ENCODE measurements around the gene PIK3R6.
"Not testable (repeated sequence)": the region's sequence is repeated elsewhere in the genome, so short reads cannot be mapped to it uniquely, and the experiment has no call there.

The PIK3R6 gene

DNA sequence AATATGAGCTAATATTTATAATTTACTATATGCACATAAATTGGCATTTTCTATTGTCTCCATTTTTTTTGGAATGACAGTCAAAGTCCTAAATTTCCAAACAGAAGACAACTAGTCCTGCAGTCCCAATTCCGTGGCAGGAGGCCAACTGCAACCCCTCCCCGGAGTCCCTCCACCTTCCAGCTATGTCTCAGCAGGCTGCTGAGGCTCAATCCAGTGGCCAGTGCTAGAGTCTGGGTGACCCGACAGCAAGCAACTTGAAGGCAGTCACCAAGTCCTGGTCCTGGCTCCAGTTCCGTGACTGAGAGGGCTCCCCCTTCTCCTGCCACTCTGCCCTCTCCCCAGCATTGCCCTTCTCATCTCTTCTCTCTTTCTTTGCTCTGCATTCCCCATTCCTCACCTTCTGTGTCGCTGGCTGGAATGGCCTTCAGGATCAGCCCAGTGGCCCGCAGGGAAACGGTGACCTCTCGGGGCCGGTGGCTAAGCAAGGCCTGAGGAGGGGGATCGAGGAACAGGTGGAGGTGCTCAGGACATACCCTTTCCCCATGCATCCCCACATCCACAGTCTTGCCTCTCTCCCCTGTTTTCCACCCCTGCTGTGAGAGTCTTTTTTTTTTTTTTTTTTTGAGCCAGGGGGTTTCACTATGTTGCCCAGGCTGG is 45.9 kb downstream of the PIK3R6 start:
- no peak overlapping the region for H3K9ac ChIP-seq (ENCODE audit: insufficient read length)
- no peak for TF ChIP-seq FOXP2 (optimal IDR thresholded peaks at IDR 0.05; ENCODE audit: control extremely low read depth, extremely low read length, insufficient read depth)
- TF ChIP-seq POLR2AphosphoS5 (IDR thresholded peaks at IDR 0.05; ENCODE audit: borderline replicate concordance, low read depth, low read length): no peak
- no peak for TF ChIP-seq EZH2 (IDR thresholded peaks at IDR 0.05)
- H3K4me3 ChIP-seq: no peak overlapping the region
- no peak for DNase-seq (ENCODE audit: low read depth, low spot score)
- H3K9me3 ChIP-seq (ENCODE audit: low read depth, low read length): no peaks in the 10 kb centered on the region
- H3K27ac ChIP-seq: no peak overlapping the region
- no peaks in the 10 kb centered on the region for H3K36me3 ChIP-seq (ENCODE audit: insufficient read depth, low read length)

DNA sequence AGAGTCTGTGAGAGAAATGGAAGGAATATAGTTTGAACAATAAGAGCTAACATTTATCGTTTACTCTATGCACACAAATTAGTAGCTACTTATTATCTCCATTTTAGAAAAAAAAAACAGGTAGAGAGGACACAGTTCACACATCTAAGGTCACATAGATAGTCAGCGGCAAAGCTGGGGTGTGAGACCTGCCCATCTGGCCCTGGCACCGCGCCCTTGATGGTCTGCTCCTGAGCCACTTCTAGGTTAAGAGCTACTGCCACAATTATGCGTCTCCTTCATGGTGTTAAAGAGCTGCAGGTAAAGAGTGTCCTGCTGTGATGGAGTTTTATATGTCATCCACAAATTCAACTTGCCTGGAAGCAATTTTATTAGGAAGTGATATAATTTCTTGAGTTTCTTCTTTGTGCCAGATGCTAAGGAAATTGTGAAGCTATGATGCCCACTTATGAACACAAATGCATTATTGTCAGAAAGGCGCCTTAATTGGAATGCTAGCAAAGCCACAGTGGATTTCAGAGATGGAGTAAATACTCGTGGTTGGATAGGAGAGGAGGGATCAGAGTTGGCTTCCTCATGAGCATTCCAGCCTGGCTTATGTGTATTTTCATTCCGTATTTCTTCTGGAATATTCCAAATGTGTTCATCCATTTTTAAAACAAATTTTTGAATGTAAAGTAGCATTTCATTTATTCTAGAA is 47.0 kb downstream of the PIK3R6 start:
- Histone ChIP-seq H3K9ac (ENCODE audit: insufficient read length) (no peak overlapping the region), H3K9me3 (ENCODE audit: low read depth, low read length) (no peaks in the 10 kb centered on the region), H3K36me3 (ENCODE audit: insufficient read depth, low read length) (no peaks in the 10 kb centered on the region), H3K27ac (no peak overlapping the region), H3K4me3 (no peak overlapping the region)
- DNase-seq (ENCODE audit: low read depth, low spot score): no peak
- no peak for TF ChIP-seq POLR2AphosphoS5 (IDR thresholded peaks at IDR 0.05; ENCODE audit: borderline replicate concordance, low read depth, low read length)
- TF ChIP-seq EZH2 (IDR thresholded peaks at IDR 0.05): no peak
- TF ChIP-seq FOXP2 (optimal IDR thresholded peaks at IDR 0.05; ENCODE audit: control extremely low read depth, extremely low read length, insufficient read depth): no peak

DNA sequence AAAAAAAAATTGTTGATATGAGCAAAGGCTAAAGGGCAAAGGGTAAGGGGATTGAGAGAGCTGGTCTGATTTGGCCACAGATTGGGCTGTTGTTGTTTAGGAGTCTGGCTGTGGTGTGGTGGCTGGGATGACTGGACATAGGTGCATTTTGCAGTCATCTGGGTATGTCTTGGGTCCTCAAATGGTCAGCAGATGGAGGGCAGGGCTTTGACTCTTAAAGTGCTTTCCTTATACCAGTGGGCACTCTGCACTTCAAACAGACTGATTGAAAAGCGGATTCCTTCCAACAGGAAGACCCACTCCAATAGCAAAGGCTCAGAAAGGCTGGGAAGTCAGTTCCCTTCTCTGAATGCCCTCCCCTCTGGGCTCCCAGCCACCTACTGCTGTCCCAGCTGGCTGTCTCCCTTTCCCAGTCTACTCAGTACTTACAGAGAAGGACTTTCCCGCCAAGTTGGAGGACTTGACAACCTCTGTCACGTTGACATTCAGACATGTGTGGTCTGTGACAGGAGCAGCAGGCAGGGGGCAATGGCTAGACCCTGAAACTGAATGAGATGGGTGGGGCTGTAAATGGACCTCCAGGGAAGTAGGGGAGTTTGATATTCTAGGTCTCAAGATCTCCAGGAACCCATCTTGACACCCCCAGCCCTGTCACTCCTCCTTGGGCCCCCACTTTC is 48.7 kb downstream of the PIK3R6 start:
- TF ChIP-seq POLR2AphosphoS5 (IDR thresholded peaks at IDR 0.05; ENCODE audit: borderline replicate concordance, low read depth, low read length) (no peak), EZH2 (IDR thresholded peaks at IDR 0.05) (no peak), FOXP2 (optimal IDR thresholded peaks at IDR 0.05; ENCODE audit: control extremely low read depth, extremely low read length, insufficient read depth) (no peak)

DNA sequence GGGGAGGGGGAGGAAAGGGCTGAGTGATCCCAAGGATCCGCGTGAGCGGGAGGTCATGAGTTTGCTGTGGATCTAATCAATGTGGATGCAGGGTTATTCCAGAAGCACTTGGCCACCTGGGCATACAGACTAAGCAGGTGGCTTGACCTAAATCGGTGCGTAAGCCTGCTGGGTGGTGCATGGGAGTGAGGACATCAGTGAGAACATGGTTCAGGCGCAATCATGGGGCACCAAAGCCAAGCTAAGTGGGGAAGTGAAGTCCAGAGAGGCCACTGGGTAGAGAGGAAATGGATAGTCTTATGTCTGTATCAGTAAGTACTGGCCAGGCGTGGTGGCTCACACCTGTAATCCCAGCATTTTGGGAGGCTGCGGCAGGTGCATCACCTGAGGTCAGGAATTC is 49.4 kb downstream of the PIK3R6 start:
- TF ChIP-seq FOXP2 (optimal IDR thresholded peaks at IDR 0.05; ENCODE audit: control extremely low read depth, extremely low read length, insufficient read depth): no peak
- TF ChIP-seq POLR2AphosphoS5 (IDR thresholded peaks at IDR 0.05; ENCODE audit: borderline replicate concordance, low read depth, low read length): no peak
- no peak for TF ChIP-seq EZH2 (IDR thresholded peaks at IDR 0.05)
- no peak for DNase-seq (ENCODE audit: low read depth, low spot score)

More for the DNA sequence above, 48.7 kb downstream of the PIK3R6 start:
- Histone ChIP-seq H3K36me3 (ENCODE audit: insufficient read depth, low read length) (no peaks in the 10 kb centered on the region), H3K9ac (ENCODE audit: insufficient read length) (no peak overlapping the region), H3K27ac (no peak overlapping the region), H3K4me3 (no peak overlapping the region), H3K9me3 (ENCODE audit: low read depth, low read length) (no peaks in the 10 kb centered on the region)
- DNase-seq (ENCODE audit: low read depth, low spot score): no peak

DNA sequence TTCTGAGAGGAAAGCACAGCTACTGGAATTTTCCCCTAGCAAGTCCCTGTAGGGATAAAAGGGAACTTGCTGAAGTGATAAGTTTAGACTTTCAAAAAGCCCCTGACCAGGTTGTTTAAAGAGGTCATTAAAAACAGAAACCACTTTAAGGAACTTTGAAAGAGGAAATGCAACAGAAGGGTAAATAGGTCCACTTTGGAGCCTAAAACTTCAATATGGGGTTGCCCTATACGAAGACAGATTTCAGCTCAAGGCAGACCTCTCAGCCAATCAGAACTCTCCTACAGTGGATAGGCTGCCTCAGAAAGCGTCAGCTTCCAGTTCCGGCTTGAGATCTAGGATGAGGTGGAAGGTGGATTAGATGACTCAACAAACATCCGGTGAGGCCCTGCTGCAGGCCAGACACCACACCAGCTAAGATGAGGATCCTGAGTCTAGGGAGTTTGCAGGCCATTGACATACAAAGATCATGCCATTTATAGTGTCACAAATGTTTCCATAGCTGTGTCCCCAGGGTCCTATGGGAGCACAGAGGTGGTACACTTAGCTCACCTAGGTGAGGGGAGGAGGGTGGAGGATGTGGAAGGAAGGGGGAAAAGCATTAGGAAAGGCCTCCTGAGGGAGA is 60.4 kb downstream of the PIK3R6 start:
- Histone ChIP-seq H3K36me3 (ENCODE audit: insufficient read depth, low read length) (no peaks in the 10 kb centered on the region), H3K9me3 (ENCODE audit: low read depth, low read length) (no peaks in the 10 kb centered on the region), H3K27ac (no peak overlapping the region), H3K9ac (ENCODE audit: insufficient read length) (no peak overlapping the region), H3K4me3 (no peak overlapping the region)
- TF ChIP-seq EZH2 (IDR thresholded peaks at IDR 0.05) (no peak), POLR2AphosphoS5 (IDR thresholded peaks at IDR 0.05; ENCODE audit: borderline replicate concordance, low read depth, low read length) (no peak), FOXP2 (optimal IDR thresholded peaks at IDR 0.05; ENCODE audit: control extremely low read depth, extremely low read length, insufficient read depth) (no peak)
- no peak for DNase-seq (ENCODE audit: low read depth, low spot score)

More for the DNA sequence above, 49.4 kb downstream of the PIK3R6 start:
- no peaks in the 10 kb centered on the region for H3K9me3 ChIP-seq (ENCODE audit: low read depth, low read length)
- no peak overlapping the region for H3K4me3 ChIP-seq
- no peak overlapping the region for H3K27ac ChIP-seq
- H3K36me3 ChIP-seq (ENCODE audit: insufficient read depth, low read length): no peaks in the 10 kb centered on the region
- no peak overlapping the region for H3K9ac ChIP-seq (ENCODE audit: insufficient read length)

DNA sequence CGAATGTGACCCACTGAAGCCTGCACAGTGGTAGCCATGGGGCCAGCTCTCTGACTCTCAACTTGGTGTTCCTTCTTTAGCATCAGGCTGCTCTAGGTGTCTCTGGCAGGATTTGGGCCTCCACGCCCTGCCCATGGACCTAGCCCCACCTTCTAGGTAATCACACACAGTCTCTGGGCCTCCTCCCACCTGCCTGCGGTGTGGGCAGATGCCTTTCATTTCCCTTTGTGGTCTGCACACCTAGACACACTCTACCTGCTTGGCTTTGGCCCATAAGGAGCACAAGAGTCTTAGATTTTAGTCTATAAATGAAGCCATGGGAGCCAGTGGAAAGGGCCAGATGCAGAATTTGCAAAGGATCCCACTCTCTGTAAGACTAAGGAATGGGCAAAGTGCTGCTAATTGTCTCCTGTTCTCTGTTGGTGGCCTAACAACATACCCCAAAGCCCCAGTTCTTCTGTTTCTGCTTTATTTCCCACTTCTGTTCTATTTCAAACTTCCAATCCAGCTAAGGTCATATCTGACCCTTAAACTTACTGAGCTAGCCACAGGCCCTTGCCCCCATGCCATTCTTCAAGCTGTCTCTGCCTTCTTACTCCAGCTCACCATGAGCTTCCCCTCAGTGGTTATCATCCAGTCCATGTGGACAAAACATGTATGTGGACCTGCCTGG is 61.1 kb downstream of the PIK3R6 start:
- Histone ChIP-seq H3K9me3 (ENCODE audit: low read depth, low read length) (no peaks in the 10 kb centered on the region), H3K9ac (ENCODE audit: insufficient read length) (no peak overlapping the region), H3K27ac (no peak overlapping the region), H3K36me3 (ENCODE audit: insufficient read depth, low read length) (no peaks in the 10 kb centered on the region), H3K4me3 (no peak overlapping the region)
- TF ChIP-seq FOXP2 (optimal IDR thresholded peaks at IDR 0.05; ENCODE audit: control extremely low read depth, extremely low read length, insufficient read depth) (no peak), POLR2AphosphoS5 (IDR thresholded peaks at IDR 0.05; ENCODE audit: borderline replicate concordance, low read depth, low read length) (no peak), EZH2 (IDR thresholded peaks at IDR 0.05) (no peak)
- no peak for DNase-seq (ENCODE audit: low read depth, low spot score)

DNA sequence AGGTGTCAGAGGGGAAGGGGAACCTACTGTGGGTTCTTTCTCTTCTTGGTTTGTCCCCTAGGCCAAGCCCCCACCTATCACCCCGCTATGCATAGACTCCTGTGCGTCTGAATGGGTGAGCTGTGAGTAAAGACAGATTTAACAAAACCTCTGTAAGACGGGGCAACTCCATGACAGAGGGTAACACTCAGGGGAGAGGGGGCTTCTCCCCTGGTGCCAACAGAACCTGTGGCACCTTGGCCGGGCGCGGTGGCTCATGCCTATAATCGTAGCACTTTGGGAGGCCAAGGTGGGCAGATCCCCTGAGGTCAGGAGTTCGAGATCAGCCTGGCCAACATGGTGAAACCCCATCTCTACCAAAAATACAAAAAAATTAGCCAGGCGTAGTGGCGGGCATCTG is 62.1 kb downstream of the PIK3R6 start:
- H3K9ac ChIP-seq (ENCODE audit: insufficient read length); H3K4me3 ChIP-seq; H3K9me3 ChIP-seq (ENCODE audit: low read depth, low read length); H3K36me3 ChIP-seq (ENCODE audit: insufficient read depth, low read length); H3K27ac ChIP-seq; DNase-seq (ENCODE audit: low read depth, low spot score): not testable (repeated sequence)
